Cerebellar nuclear complex (tissue), 1 donor: ENCODE data around the gene SMARCB1.

Source experiments
- DNase-seq, 2 experiments: peaks; one replicate each; lab custom pipeline; 2025; lab: John Stamatoyannopoulos, UW

SMARCB1 gene

GRCh38 chr22:23762842-23763578, 23.8 kb upstream of the SMARCB1 start, which contains the start of gene C22orf15:
Gene C22orf15, plus strand, starts transcription at chr22:23762990. Its CDS starts 317 bp downstream, at chr22:23763307.
- no peak for DNase-seq

- DNase-seq: no peak
These were observed 23.2 kb upstream of the SMARCB1 start for GRCh38 chr22:23763579-23763945.

GRCh38 chr22:23763954-23764353, 22.8 kb upstream of the SMARCB1 start:
- no peak for DNase-seq

- DNase-seq: no peak
These were observed 21.6 kb upstream of the SMARCB1 start for GRCh38 chr22:23764899-23765881.

GRCh38 chr22:23767303-23767672, 19.5 kb upstream of the SMARCB1 start:
- no peak for DNase-seq

GRCh38 chr22:23767673-23768548, 18.9 kb upstream of the SMARCB1 start, which contains the start of gene CHCHD10:
Gene CHCHD10, minus strand, starts transcription at chr22:23767972. Its CDS starts 98 bp downstream, at chr22:23767874.
- peak in 1 of 2 experiments; percentile 51 for DNase-seq

- DNase-seq: no peak
These were observed 17.3 kb upstream of the SMARCB1 start for GRCh38 chr22:23769321-23769965.

- no peak for DNase-seq
These were observed 14.5 kb upstream of the SMARCB1 start for GRCh38 chr22:23772315-23772648.

GRCh38 chr22:23772649-23773473, 13.9 kb upstream of the SMARCB1 start, which contains the start of gene MMP11:
Gene MMP11, plus strand, starts transcription at chr22:23772849. Its CDS starts 22 bp downstream, at chr22:23772871.
- DNase-seq: no peak

GRCh38 chr22:23773483-23774113, 13.2 kb upstream of the SMARCB1 start:
- DNase-seq: no peak

- DNase-seq: no peak
These were observed 12.4 kb upstream of the SMARCB1 start for GRCh38 chr22:23774114-23774921.

GRCh38 chr22:23774922-23775436, 11.8 kb upstream of the SMARCB1 start:
- no peak for DNase-seq

- DNase-seq: no peak
These were observed 10.9 kb upstream of the SMARCB1 start for GRCh38 chr22:23775779-23776375.

GRCh38 chr22:23777776-23778576, 8.8 kb upstream of the SMARCB1 start:
- DNase-seq: no peak

- no peak for DNase-seq
These were observed 8.2 kb upstream of the SMARCB1 start for GRCh38 chr22:23778577-23778900.

GRCh38 chr22:23779083-23779482, 7.7 kb upstream of the SMARCB1 start:
- DNase-seq: no peak

- DNase-seq: no peak
These were observed 7.0 kb upstream of the SMARCB1 start for GRCh38 chr22:23779731-23780130.
